Astrocyte of the spinal cord (primary cell): ENCODE results near the gene DPYSL3.
A peak's percentile ranks its signal among the peaks of the same experiment; 100 is the strongest.

Source experiments
- DNase-seq: peaks from one replicate; pipeline ENCODE4 v3.0.0; 2011; ENCODE audit warnings: low read depth, low spot score
- H3K4me3 ChIP-seq: 2 replicates; pipeline ENCODE4 v1.5.1; 2011; ENCODE audit warnings: low read depth, mild to moderate bottlenecking, low read length, moderate library complexity
- CTCF ChIP-seq: IDR thresholded peaks from 2 replicates; pipeline ENCODE4 v1.5.1; 2012; ENCODE audit warnings: low read depth, mild to moderate bottlenecking, low read length, inconsistent platforms
- in situ Hi-C: cut with HindIII; loops from 2 replicates; pipeline ENCODE4 v1.10.0; 2017; ENCODE audit warnings: low sequenced_read_pairs

Gene DPYSL3

GRCh38 chr5:147455822-147456450 is 53.9 kb downstream of the DPYSL3 start:
- DNase-seq = no peak
- in situ Hi-C loops = no loop called here
- H3K4me3 ChIP-seq = no peak overlapping the region
- no peak for TF ChIP-seq CTCF

- peak; percentile 83 for DNase-seq
These were observed 54.7 kb downstream of the DPYSL3 start for GRCh38 chr5:147454996-147455677.

GRCh38 chr5:147453875-147454814 is 55.7 kb downstream of the DPYSL3 start:
- DNase-seq = peak; percentile 95
- peak overlapping the region; percentile 90 for H3K4me3 ChIP-seq
- in situ Hi-C loops = no loop called here
- TF ChIP-seq CTCF = peak; percentile 91

More at GRCh38 chr5:147454996-147455677, 54.7 kb downstream of the DPYSL3 start:
- no peak overlapping the region for H3K4me3 ChIP-seq
- in situ Hi-C loops = no loop called here
- TF ChIP-seq CTCF = no peak

- H3K4me3 ChIP-seq = peak overlapping the region; percentile 90
- in situ Hi-C loops = no loop called here
- DNase-seq = peak; percentile 39
These were observed 57.6 kb downstream of the DPYSL3 start for GRCh38 chr5:147452165-147452811.

GRCh38 chr5:147451193-147451592 is 58.7 kb downstream of the DPYSL3 start:
- TF ChIP-seq CTCF = no peak
- peak overlapping the region; percentile 90 for H3K4me3 ChIP-seq
- no peak for DNase-seq
- in situ Hi-C loops = no loop called here

More at GRCh38 chr5:147452165-147452811, 57.6 kb downstream of the DPYSL3 start:
- TF ChIP-seq CTCF = no peak

- peak; percentile 26 for TF ChIP-seq CTCF
- H3K4me3 ChIP-seq = peak overlapping the region; percentile 27
- DNase-seq = no peak
- in situ Hi-C loops = no loop called here
These were observed 59.3 kb downstream of the DPYSL3 start for GRCh38 chr5:147450606-147451005.
